Measurements from ENCODE around the gene OFD1. TPM values are rescaled to one million over a fixed set of nuclear protein-coding genes. Genes with fewer than 3 reads are reported as not detected.

The OFD1 gene
- total RNA-seq, 1 experiment from 2014 or later, result 14.4 TPM

DNA sequence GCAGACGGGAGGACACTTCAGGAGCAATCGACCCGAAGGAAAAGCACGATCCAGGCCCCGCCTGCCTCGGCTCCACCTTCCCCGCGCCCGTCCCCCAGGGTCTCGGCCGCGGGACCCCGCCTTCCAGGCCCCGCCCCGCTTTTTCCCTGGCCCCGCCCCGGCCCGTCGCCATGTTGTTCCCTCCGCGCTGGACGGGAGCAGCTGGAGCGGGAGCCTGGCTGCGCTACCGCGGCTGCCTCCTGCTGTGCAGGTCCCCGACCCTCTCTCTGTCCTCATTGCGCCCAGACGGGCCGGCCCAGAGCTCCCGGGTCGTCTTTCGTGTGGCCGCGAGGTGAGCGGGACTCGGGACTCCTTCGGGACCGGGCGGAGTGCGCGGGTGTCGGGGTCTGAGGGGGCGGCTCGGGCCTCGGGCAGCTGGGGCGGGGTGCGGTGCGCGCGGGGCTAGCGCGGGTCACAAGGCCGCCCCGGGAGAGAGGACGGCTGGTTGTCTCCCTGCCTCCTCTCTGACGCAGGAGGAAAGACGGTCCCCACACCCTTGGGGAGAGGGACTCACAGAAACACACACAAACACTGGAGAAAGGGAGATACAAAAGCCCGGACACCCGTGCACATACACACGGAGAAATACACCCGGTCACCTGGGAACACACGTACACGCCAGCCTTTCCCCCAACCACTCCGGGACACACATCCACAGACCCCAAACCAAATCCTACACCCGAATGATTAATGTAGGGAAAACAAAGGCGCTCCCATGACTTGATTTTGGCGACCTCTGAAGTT is 45.4 kb upstream of the OFD1 start, which contains the start of gene RAB9A:
Gene RAB9A, plus strand, starts transcription at position 171 of the 783 bp plus-strand sequence. CDS start 19,619 bp downstream, outside the sequence.
- Histone ChIP-seq H3K27ac (ENCODE audit: low read length) (peak within 1 kb of the TSS; percentile 76), H4K20me1 (ENCODE audit: low read length) (peaks cover 20% of the 10 kb centered on the region; the same call in 1 of the 2 replicates), H3K27me3 (ENCODE audit: low read length) (no peaks in the 10 kb centered on the region), H3F3A (ENCODE audit: low read length, unreplicated experiment) (no peaks in the 10 kb centered on the region), H3K4me1 (ENCODE audit: insufficient read depth, low read length) (peaks cover 29% of the 10 kb centered on the region), H3K9me2 (replicated peaks; ENCODE audit: low read length) (no peaks in the 10 kb centered on the region), H2AFZ (ENCODE audit: low read length) (peak within 1 kb of the TSS; percentile 99), H3K9me3 (ENCODE audit: low read length) (no peaks in the 10 kb centered on the region), H3K4me2 (ENCODE audit: low read length) (peak within 1 kb of the TSS; percentile 94), H3K9ac (ENCODE audit: low read length) (peak within 1 kb of the TSS; percentile 96), H3K36me3 (ENCODE audit: low read depth, low read length) (no peaks in the 10 kb centered on the region), H3K4me3 (ENCODE audit: low read length) (peak within 1 kb of the TSS; percentile 99), H3K79me2 (ENCODE audit: low read length) (peaks cover 52% of the 10 kb centered on the region)
- no TSS peak for BruUV-seq (replicated peaks)
- DNase-seq, result peak; percentile 76
- ChIA-PET CTCF (interaction anchor here (0.5 kb wide), 1 partner anchor 182 kb away, joined by 4 read pairs; no protein-coding TSS in a partner anchor), POLR2A (ENCODE audit: unreplicated experiment) (interaction anchor here (1.1 kb wide), 1 partner anchor 46 kb away, joined by 4 read pairs; the partner anchor contains the start of genes OFD1 and TRAPPC2)
- intact Hi-C loops (cut with micrococcal nuclease), result loop anchor here (5.0 kb wide), 1 partner anchor 48 kb away; no protein-coding TSS in a partner anchor
- peak; percentile 83 for ATAC-seq
- TF ChIP-seq EZH2phosphoT487 (IDR thresholded peaks at IDR 0.05; ENCODE audit: borderline replicate concordance, low read length), result no peak
- no peak for TF ChIP-seq EZH2 (IDR thresholded peaks at IDR 0.05; ENCODE audit: low read length, unreplicated experiment)
- TF ChIP-seq, protein P1, sequence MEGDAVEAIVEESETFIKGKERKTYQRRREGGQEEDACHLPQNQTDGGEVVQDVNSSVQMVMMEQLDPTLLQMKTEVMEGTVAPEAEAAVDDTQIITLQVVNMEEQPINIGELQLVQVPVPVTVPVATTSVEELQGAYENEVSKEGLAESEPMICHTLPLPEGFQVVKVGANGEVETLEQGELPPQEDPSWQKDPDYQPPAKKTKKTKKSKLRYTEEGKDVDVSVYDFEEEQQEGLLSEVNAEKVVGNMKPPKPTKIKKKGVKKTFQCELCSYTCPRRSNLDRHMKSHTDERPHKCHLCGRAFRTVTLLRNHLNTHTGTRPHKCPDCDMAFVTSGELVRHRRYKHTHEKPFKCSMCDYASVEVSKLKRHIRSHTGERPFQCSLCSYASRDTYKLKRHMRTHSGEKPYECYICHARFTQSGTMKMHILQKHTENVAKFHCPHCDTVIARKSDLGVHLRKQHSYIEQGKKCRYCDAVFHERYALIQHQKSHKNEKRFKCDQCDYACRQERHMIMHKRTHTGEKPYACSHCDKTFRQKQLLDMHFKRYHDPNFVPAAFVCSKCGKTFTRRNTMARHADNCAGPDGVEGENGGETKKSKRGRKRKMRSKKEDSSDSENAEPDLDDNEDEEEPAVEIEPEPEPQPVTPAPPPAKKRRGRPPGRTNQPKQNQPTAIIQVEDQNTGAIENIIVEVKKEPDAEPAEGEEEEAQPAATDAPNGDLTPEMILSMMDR (conservative IDR thresholded peaks at IDR 0.05; ENCODE audit: low read depth, low read length), result no peak

DNA sequence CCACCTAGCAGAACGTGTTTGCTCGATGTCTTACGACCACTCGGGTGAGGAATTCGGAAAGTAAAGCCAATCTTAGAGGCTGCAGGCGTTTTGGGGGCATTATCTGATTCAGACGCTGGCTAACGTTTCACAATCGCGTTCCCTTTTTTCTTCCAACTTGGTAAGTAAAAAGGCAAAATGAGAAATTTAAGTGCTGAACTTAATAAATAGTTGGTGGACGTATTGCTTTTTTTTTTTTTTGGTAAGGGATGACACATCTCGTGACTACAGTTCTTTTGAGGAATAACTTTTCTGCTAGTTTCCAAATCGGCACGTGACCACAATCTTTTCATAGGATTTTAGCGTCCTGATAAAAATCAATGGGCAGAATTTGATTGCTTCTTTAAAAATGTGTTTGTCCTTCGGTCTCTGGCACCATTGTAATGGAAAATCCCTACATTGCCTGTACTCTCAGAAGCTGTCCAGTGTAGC is 44.8 kb upstream of the OFD1 start:
- H3K4me2 ChIP-seq (ENCODE audit: low read length), result peak overlapping the region; percentile 94
- H3K27ac ChIP-seq (ENCODE audit: low read length), result peak overlapping the region; percentile 76
- CTCF ChIA-PET, result no interaction called here
- intact Hi-C loops (cut with micrococcal nuclease), result loop anchor here (1.0 to 5.0 kb wide), 2 partner anchors 31 to 48 kb away; no protein-coding TSS in a partner anchor
- peaks cover 58% of the 10 kb centered on the region for H3K79me2 ChIP-seq (ENCODE audit: low read length)
- TSS peak; percentile 63 for BruUV-seq (replicated peaks)
- peaks cover 24% of the 10 kb centered on the region; the same call in 1 of the 2 replicates for H4K20me1 ChIP-seq (ENCODE audit: low read length)
- H2AFZ ChIP-seq (ENCODE audit: low read length), result peak overlapping the region; percentile 99
- no peaks in the 10 kb centered on the region for H3K9me2 ChIP-seq (replicated peaks; ENCODE audit: low read length)
- H3K9me3 ChIP-seq (ENCODE audit: low read length), result no peaks in the 10 kb centered on the region
- ATAC-seq, result no peak
- POLR2A ChIA-PET (ENCODE audit: unreplicated experiment), result interaction anchor here (1.1 kb wide), 1 partner anchor 45 kb away, joined by 4 read pairs; the partner anchor contains the start of genes OFD1 and TRAPPC2
- H3K4me3 ChIP-seq (ENCODE audit: low read length), result peak overlapping the region; percentile 99
- no peaks in the 10 kb centered on the region for H3K36me3 ChIP-seq (ENCODE audit: low read depth, low read length)
- peak overlapping the region; percentile 96 for H3K9ac ChIP-seq (ENCODE audit: low read length)
- H3F3A ChIP-seq (ENCODE audit: low read length, unreplicated experiment), result no peaks in the 10 kb centered on the region
- DNase-seq, result peak; percentile 13
- peaks cover 25% of the 10 kb centered on the region for H3K4me1 ChIP-seq (ENCODE audit: insufficient read depth, low read length)
- TF ChIP-seq EZH2 (IDR thresholded peaks at IDR 0.05; ENCODE audit: low read length, unreplicated experiment) (no peak), EZH2phosphoT487 (IDR thresholded peaks at IDR 0.05; ENCODE audit: borderline replicate concordance, low read length) (no peak)
- TF ChIP-seq, protein P1 (conservative IDR thresholded peaks at IDR 0.05; ENCODE audit: low read depth, low read length), result no peak
- no peaks in the 10 kb centered on the region for H3K27me3 ChIP-seq (ENCODE audit: low read length)

Measured in PC-3 (cell line).